ENCODE measurements around the gene OR6F1.
"Not testable (repeated sequence)": the region's sequence is repeated elsewhere in the genome, so short reads cannot be mapped to it uniquely, and the experiment has no call there.

OR6F1 gene

GRCh38 chr1:247716546-247716945, at the start of gene OR6F1:
TSS of gene OR6F1 (minus strand) at chr1:247716646. CDS start at chr1:247712755, 3,891 bp downstream.
- no peak for DNase-seq (ENCODE audit: low spot score)

- no peak for DNase-seq (ENCODE audit: low spot score)
Observed at GRCh38 chr1:247760456-247760855, 44.0 kb upstream of the OR6F1 start, which contains the start of gene OR1C1. TSS of gene OR1C1 (minus strand) at chr1:247760556. CDS start at chr1:247758406, 2,150 bp downstream.

- not testable (repeated sequence) for DNase-seq (ENCODE audit: low spot score)
Observed at GRCh38 chr1:247754311-247754710, 37.9 kb upstream of the OR6F1 start.

- no peak for DNase-seq (ENCODE audit: low spot score)
Observed at GRCh38 chr1:247749870-247750269, 33.4 kb upstream of the OR6F1 start.

- no peak for DNase-seq (ENCODE audit: low spot score)
Observed at GRCh38 chr1:247748041-247748440, 31.6 kb upstream of the OR6F1 start, which contains the start of gene OR14A2. TSS of gene OR14A2 (minus strand) at chr1:247748141.

- DNase-seq (ENCODE audit: low spot score), result no peak
Observed at GRCh38 chr1:247747616-247748015, 31.2 kb upstream of the OR6F1 start.

GRCh38 chr1:247746391-247746935, 30.0 kb upstream of the OR6F1 start:
- DNase-seq (ENCODE audit: low spot score), result no peak

GRCh38 chr1:247742215-247742760, 25.8 kb upstream of the OR6F1 start:
- DNase-seq (ENCODE audit: low spot score), result not testable (repeated sequence)

GRCh38 chr1:247741756-247742155, 25.3 kb upstream of the OR6F1 start:
- DNase-seq (ENCODE audit: low spot score), result no peak

GRCh38 chr1:247740721-247741120, 24.3 kb upstream of the OR6F1 start:
- DNase-seq (ENCODE audit: low spot score), result no peak

GRCh38 chr1:247738315-247738714, 21.9 kb upstream of the OR6F1 start, which contains the start of gene OR14K1:
TSS of gene OR14K1 (plus strand) at chr1:247738615. CDS start at chr1:247738615, 0 bp downstream.
- DNase-seq (ENCODE audit: low spot score), result no peak

GRCh38 chr1:247721222-247721621, 4.8 kb upstream of the OR6F1 start:
- DNase-seq (ENCODE audit: low spot score), result no peak

- DNase-seq (ENCODE audit: low spot score), result no peak
Observed at GRCh38 chr1:247713753-247714152, 2.7 kb downstream of the OR6F1 start.

GRCh38 chr1:247710681-247711080, 5.8 kb downstream of the OR6F1 start:
- not testable (repeated sequence) for DNase-seq (ENCODE audit: low spot score)

- DNase-seq (ENCODE audit: low spot score), result no peak
Observed at GRCh38 chr1:247701338-247701737, 15.1 kb downstream of the OR6F1 start.

- DNase-seq (ENCODE audit: low spot score), result no peak
Observed at GRCh38 chr1:247681288-247681897, 35.1 kb downstream of the OR6F1 start.

- DNase-seq (ENCODE audit: low spot score), result no peak
Observed at GRCh38 chr1:247680171-247680570, 36.3 kb downstream of the OR6F1 start.

- no peak for DNase-seq (ENCODE audit: low spot score)
Observed at GRCh38 chr1:247679639-247680038, 36.8 kb downstream of the OR6F1 start, which contains the start of gene OR13G1. TSS of gene OR13G1 (minus strand) at chr1:247679739. CDS start at chr1:247673041, 6,698 bp downstream.

- DNase-seq (ENCODE audit: low spot score), result no peak
Observed at GRCh38 chr1:247669225-247669624, 47.2 kb downstream of the OR6F1 start.

Measured in AG08395 (cell line).